ENCODE measurements around the gene SLC7A10.
"Not testable (repeated sequence)": the region's sequence is repeated elsewhere in the genome, so short reads cannot be mapped to it uniquely, and the experiment has no call there.

SLC7A10 gene

GRCh38 chr19:33215438-33216197, 10.0 kb downstream of the SLC7A10 start:
- DNase-seq = no peak

DNA sequence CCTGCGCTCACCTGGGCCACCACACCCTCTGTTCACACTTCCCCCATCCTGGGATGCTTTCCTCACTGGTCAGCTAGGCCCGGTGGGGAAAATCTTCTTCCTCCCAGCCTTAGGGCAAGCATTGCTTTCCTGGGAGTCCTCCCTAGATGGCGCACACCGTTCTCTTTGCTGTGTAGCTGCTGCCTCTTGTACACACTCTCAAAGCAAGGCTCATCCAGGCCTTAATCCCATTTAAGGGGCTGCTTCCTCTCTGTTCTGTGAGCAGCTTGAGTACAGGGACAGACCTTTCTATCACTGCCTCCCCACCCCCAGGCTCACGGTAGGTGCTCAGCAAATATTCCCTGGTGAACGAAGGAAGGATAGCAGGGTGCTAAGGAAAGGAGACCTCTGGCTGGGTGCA, 11.1 kb downstream of the SLC7A10 start:
- DNase-seq = no peak

- DNase-seq = no peak
These were observed 13.0 kb downstream of the SLC7A10 start for GRCh38 chr19:33212436-33213172.

DNA sequence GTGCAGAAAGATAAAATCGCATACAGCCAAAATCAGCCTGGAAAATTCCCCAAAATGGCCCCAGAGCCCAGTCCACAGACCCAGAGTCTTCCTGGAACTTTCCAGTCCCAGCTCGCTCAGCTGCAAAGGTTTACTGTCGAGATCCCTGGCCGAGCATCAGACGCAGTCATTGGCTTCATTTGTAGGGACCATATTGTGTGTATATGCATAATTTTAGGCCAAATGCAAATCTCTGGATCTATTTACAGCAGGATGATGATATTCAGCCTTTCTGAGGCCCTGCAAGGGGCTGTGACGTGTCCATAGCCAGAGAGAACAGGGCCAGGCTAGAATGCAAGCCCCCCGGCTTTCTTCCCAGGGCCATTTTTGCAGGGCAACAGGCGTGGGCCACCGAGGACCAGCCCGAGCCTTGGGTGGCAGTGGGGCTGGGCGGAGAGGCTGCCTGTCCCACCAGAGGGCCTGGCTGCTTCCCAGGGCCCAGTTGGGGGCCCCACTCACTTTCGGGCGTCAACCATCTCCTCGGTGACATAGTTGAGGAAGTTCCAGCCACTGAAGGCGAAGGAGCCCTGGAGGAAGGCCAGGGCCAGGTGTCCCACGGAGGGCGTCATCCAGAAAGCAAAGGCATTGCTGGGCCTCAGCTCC, 13.7 kb downstream of the SLC7A10 start:
- no peak for DNase-seq

DNA sequence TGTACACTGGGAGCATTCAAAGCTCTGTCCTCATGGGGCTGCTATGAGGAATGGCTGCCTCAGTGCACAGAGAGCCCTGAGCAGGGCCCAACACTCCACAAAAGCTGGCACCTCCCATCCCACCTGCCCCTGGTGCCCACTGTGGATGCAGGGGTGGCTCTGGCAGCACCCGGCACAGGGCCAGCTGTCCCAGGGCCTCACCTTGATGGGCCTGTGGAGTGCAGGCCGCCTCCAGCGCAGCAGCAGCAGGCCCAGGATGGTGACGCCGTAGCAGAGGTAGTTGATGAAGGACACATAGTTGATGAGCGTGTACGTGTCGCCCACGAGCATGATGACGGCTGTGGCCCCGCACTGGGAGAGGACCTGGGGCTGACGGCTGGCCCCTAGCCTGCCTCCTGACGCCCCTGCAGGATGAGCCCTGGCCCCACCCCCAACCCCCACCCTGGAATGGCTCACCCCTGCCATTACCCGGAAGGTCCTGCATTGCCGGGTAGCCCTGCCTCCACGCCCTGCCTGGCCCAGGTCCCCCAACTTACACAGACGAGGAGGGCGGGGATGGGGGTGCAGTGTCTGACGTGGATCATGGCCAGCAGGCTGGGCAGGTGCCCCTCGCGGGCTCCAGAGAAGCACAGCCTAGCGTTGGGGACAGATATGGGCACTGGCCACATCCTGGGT, 15.2 kb downstream of the SLC7A10 start:
- DNase-seq = no peak

DNA sequence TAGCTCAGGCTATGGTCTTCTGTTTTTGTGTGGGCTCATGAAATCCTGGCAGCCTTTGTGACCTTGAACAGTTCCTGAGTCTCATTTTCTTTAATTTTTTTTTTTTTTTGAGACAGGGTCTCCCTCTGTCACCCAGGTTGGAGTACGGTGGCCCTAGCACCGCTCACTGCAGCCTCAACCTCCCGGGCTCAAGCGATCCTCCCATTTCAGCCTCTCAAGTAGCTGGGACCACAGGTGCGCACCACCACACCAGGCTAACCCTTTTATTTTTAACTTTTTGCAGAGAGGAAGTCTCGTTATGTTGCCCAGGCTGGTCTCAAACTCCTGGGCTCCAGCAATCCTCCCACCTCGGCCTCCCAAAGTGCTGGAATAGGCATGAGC, 15.8 kb downstream of the SLC7A10 start:
- not testable (repeated sequence) for DNase-seq

- no peak for DNase-seq
These were observed 16.5 kb downstream of the SLC7A10 start for GRCh38 chr19:33208904-33209849.

GRCh38 chr19:33208371-33208895, 17.2 kb downstream of the SLC7A10 start:
- no peak for DNase-seq

DNA sequence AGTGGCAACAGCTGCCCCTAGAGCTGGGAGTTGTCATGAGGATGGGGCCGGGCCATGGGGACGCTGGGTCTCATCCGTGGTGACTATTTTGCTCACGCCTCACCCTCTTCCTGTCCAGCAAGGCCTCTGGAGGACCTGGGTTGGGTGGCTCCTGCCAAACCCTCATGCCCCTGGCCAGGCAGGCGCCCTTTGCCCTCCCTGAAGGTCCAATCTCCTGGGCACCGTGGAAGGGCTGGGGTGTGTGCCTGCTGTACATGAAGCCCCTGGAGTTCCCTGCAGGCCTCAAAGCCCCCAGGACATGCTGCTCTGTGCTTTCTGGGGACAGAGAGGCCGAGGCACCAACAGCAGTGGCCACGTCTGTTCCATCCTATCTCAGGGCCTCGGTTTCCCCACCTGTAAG, 17.7 kb downstream of the SLC7A10 start:
- DNase-seq = no peak

DNA sequence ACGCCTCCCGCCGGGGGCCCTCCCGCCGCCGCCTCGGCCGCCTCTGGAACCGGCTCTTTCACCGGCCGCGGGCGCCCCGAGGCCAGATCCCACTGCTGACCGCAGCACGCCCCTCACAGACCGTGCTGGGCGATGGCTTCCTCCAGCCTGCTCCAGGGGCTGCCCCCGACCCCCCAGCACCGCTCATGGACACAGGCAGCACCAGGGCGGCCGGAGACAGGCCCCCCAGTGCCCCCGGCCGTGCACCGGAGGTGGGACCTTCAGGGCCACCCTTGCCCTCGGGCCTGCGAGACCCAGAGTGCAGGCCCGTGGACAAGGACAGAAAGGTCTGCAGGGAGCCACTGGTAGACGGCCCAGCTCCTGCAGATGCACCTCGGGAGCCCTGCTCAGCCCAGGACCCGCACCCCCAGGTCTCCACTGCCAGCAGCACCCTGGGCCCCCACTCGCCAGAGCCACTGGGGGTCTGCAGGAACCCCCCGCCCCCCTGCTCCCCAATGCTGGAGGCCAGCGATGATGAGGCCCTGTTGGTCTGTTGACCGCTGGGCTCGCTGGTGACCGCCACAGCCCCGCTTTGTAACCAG, 18.5 kb downstream of the SLC7A10 start:
- no peak for DNase-seq

GRCh38 chr19:33206261-33207039, 19.2 kb downstream of the SLC7A10 start:
- no peak for DNase-seq

- DNase-seq = no peak
These were observed 20.0 kb downstream of the SLC7A10 start for GRCh38 chr19:33205531-33206260.

GRCh38 chr19:33205110-33205509, 20.5 kb downstream of the SLC7A10 start:
- no peak for DNase-seq

- no peak for DNase-seq
These were observed 21.3 kb downstream of the SLC7A10 start for GRCh38 chr19:33204136-33204973.

DNA sequence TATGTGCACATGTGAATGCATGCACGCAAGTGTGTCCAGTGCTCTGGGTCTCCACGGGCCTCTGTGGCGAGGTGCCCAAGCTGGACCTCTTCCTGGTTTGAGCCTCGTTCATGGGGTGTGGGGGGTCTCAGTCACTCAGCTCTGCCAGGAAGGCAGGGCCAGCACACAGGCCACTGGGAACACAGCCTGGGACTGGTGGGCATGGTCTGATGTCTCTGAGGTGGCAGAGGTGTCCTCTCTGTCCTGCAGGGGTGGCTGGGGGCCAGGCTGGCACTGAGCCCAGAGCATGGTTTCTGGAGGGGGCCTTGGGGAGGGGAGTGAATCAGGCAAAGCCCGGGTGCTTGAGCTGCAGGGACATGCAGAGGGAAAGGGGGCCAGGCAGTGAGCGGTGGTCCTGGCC, 22.1 kb downstream of the SLC7A10 start:
- DNase-seq = no peak

- DNase-seq = no peak
These were observed 22.8 kb downstream of the SLC7A10 start for GRCh38 chr19:33202546-33203507.

- DNase-seq = no peak
These were observed 23.6 kb downstream of the SLC7A10 start for GRCh38 chr19:33201886-33202545.
